Activated CD8-positive, alpha-beta memory T cell treated with anti-CD3 and anti-CD28 coated beads, Interleukin-2, amount 50 U/mL, for 24 hours (primary cell): ENCODE data around the gene GET3.

Source experiments
- DNase-seq: peaks from one replicate; pipeline ENCODE4 v3.0.0-alpha.2; 2020; ENCODE audit errors: extremely low read depth

The GET3 gene

GRCh38 chr19:12752056-12752781 lies 14.9 kb downstream of the GET3 start:
- DNase-seq: no peak

GRCh38 chr19:12754465-12755196 lies 17.3 kb downstream of the GET3 start:
- no peak for DNase-seq

GRCh38 chr19:12756150-12756883 lies 19.0 kb downstream of the GET3 start:
- no peak for DNase-seq

GRCh38 chr19:12757544-12758274 lies 20.4 kb downstream of the GET3 start:
- DNase-seq: no peak

- DNase-seq: no peak
Observed at GRCh38 chr19:12759686-12760085, 22.4 kb downstream of the GET3 start.

GRCh38 chr19:12763100-12763499 lies 25.8 kb downstream of the GET3 start:
- DNase-seq: no peak

- DNase-seq: no peak
Observed at GRCh38 chr19:12764698-12765097, 27.4 kb downstream of the GET3 start.

GRCh38 chr19:12766051-12766521 lies 28.8 kb downstream of the GET3 start:
- DNase-seq: no peak

- no peak for DNase-seq
Observed at GRCh38 chr19:12767150-12767549, 29.9 kb downstream of the GET3 start.

GRCh38 chr19:12767666-12768065 lies 30.4 kb downstream of the GET3 start:
- no peak for DNase-seq

- DNase-seq: no peak
Observed at GRCh38 chr19:12769689-12770088, 32.4 kb downstream of the GET3 start.

GRCh38 chr19:12770922-12771321 lies 33.6 kb downstream of the GET3 start:
- no peak for DNase-seq

- no peak for DNase-seq
Observed at GRCh38 chr19:12772323-12772722, 35.0 kb downstream of the GET3 start.

GRCh38 chr19:12773571-12773970 lies 36.3 kb downstream of the GET3 start:
- DNase-seq: no peak

GRCh38 chr19:12774588-12775555 lies 37.6 kb downstream of the GET3 start, which contains the start of gene HOOK2:
Gene HOOK2 (minus strand): TSS chr19:12775552. CDS start chr19:12775449, 103 bp downstream.
- no peak for DNase-seq

- DNase-seq: no peak
Observed at GRCh38 chr19:12777217-12778016, 40.1 kb downstream of the GET3 start.

GRCh38 chr19:12778017-12778904 lies 41.0 kb downstream of the GET3 start:
- no peak for DNase-seq

GRCh38 chr19:12778905-12779161 lies 41.5 kb downstream of the GET3 start:
- DNase-seq: no peak
